ENCODE results near the gene SLC48A1. TPM values are rescaled to one million over a fixed set of nuclear protein-coding genes. Genes with fewer than 3 reads are reported as not detected.

Gene SLC48A1
- total RNA-seq, 1 donor from 2014 or later, result 5.8 TPM

- intact Hi-C loops (cut with micrococcal nuclease), result loop anchor here (2.0 to 5.0 kb wide), 2 partner anchors 21 to 204 kb away; partner anchors contain the start of gene TMEM106C
Measured at GRCh38 chr12:47757840-47758583, 15.0 kb upstream of the SLC48A1 start.

GRCh38 chr12:47758584-47758833 lies 14.5 kb upstream of the SLC48A1 start:
- intact Hi-C loops (cut with micrococcal nuclease), result loop anchor here (2.0 to 5.0 kb wide), 2 partner anchors 20 to 204 kb away; partner anchors contain the start of gene TMEM106C

- intact Hi-C loops (cut with micrococcal nuclease), result loop anchor here (2.0 to 5.0 kb wide), 2 partner anchors 20 to 203 kb away; partner anchors contain the start of gene TMEM106C
Measured at GRCh38 chr12:47758834-47759690, 14.0 kb upstream of the SLC48A1 start, which contains the start of gene RAPGEF3. TSS of gene RAPGEF3 (minus strand) at chr12:47758880. CDS start at chr12:47758556, 324 bp downstream.

DNA sequence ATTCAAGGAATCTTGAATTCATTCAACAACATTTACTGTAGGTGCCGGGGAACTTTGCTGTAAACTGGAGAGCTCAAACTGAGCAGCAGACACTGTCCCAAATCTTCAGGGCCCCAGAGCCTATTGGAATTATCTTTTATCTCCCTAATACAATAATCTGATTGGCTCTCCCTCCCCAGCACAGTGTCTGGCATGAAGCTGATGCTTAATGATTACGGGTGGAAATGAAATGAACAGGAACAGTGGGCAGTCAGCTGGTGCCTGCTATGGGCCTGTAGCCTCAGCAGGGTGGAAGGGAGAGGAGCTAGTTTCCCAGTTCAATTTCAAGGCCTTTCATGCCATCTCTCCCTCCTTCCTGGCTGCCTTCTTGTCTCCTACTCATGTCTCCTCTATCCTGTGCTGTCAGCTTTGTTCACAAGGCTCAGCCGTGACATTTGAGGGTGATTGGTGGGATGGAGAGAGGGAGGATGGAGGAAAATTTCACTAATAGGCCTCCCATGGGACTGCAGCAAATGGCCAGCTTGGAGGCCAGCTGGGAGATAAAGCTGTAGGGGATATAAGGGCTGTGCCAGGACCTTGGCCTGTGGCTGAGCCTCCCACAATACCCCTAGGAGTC lies 10.1 kb upstream of the SLC48A1 start:
- intact Hi-C loops (cut with micrococcal nuclease), result no loop called here

- intact Hi-C loops (cut with micrococcal nuclease), result no loop called here
Measured at GRCh38 chr12:47763481-47764346, 9.3 kb upstream of the SLC48A1 start.

DNA sequence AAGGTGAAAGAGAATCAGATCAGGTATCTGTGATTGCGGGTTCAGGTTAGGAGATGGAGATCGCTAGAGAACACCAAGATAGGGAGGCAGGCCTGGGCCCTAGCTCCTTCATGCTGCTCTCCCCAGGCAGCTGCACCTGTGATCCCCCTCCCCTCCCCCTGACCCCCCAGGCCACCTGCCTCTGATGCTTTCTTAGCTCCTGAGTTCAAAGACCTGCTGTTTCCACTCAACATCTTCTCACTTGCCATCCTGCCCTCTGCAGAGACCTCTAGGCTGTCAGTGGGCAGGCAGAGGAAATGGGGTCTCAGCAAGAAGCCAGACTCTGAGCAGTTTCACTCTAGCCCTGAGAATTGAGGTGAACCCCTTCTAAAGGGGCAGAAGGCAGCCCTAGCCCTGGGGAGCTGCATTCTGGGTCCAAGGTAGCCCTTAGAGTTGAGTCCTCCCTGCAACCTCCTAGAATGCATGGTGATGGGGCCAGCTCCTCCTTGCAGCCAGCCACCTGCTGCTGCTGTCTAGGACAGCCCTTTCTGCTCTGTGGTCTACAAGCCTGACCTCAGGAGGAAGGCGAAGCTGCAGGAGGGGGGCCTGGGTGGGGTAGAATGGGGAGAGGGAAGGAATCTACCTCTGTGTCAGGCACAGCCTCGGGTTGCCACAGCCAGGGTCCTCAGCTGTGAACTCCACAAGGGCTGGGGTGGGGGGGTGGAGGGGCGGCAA lies 6.4 kb upstream of the SLC48A1 start:
- intact Hi-C loops (cut with micrococcal nuclease), result loop anchor here (1.0 to 5.0 kb wide), 3 partner anchors 24 to 114 kb away; no protein-coding TSS in a partner anchor

DNA sequence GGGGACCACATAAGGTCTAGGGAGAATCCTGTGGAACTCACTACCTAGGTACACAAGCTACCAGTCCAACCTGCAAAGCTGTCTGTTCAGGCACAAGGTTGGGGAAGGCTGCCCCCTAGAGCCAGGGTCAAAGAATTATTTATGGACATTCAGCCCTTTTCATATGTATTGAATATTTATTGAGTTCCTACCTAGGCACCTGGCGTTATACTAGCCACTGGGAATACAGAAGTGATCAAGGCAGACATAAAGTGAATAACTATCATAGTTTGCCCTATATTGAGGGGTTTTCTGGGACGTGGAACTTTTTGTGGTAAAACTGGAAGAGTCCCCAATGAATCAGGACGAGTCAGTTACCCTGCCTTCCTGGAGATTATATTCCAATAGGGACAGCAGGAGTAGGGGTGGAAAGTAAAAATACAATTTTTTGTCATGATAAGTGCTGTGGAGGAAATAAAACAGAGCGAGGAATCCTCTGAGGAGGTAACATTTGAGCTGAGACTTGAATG lies 5.8 kb upstream of the SLC48A1 start:
- intact Hi-C loops (cut with micrococcal nuclease), result loop anchor here (1.0 to 5.0 kb wide), 3 partner anchors 25 to 115 kb away; no protein-coding TSS in a partner anchor

DNA sequence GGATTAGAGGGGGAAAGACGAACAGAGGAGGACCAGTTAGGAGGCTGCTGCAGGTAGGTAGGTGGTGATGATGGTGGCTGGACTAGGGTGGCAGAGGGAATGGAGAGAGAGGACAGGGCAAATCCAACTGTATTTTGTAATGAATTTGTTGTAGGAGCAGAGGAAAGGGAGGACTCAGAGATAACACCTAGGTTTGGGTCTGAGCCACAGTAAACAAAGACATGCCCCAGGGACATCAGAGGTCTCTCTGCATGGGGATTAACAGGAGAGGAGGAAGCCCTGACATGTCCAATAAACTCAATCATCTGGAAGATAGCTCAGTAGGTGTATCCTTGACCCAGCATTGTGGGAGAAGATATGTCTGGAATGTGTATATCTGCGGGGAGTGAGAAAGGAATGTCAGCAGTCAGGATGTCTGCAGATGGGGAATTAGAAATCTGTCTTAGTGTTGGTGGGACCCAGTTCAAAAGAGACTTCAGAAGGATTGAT lies 4.7 kb upstream of the SLC48A1 start:
- intact Hi-C loops (cut with micrococcal nuclease), result loop anchor here (5.0 kb wide), 1 partner anchor 116 kb away; no protein-coding TSS in a partner anchor

GRCh38 chr12:47769234-47770085 lies 3.6 kb upstream of the SLC48A1 start:
- intact Hi-C loops (cut with micrococcal nuclease), result loop anchor here (5.0 kb wide), 1 partner anchor 117 kb away; no protein-coding TSS in a partner anchor

DNA sequence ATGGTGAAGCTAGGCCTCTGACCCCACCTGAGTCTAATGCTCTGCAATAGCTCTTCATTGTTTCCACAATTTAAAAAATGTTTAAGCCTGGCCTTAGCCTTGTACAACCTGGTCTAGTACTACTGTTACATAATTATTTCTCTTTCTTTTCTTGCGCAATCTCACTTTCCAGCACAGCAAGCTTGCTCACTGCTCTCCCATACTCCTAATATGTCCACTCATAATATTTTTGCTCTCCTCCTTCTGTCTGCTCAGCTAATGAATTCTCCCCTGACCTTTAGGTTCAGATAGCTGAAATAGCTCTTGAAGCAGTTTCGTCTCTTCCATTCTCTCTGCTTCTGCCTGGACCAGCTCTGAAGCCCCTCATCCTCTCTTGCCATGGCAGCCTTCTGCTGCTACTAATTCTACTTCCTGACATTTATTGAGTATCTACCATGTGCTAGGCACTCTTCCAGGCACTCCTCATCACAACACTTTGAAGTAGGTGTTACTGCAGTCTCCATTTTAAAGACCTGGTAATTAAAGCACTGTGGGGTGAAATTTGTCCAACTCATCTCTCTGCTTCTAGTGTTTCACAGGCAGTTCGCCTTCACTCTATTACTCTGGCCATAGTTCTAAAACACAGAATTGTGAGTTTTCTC lies 2.8 kb upstream of the SLC48A1 start:
- intact Hi-C loops (cut with micrococcal nuclease), result no loop called here

DNA sequence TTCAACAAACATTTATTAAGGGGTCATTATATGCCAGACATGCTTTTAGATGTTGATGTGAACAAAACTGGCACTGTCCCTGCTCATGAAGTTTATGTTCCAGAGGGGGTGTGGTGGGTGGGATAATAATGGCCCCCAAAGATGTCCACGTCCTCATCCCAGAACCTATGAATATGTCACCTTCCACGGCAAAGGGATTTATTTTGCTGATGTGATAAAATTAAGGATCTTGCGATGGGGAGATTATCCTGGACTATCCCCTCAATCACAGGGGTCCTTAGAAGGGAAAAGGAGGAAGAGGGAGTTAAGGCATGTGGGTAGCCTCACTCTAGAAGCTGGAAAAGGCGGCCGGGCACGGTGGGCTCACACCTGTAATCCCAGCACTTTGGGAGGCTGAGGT lies 1.7 kb upstream of the SLC48A1 start:
- intact Hi-C loops (cut with micrococcal nuclease), result no loop called here

DNA sequence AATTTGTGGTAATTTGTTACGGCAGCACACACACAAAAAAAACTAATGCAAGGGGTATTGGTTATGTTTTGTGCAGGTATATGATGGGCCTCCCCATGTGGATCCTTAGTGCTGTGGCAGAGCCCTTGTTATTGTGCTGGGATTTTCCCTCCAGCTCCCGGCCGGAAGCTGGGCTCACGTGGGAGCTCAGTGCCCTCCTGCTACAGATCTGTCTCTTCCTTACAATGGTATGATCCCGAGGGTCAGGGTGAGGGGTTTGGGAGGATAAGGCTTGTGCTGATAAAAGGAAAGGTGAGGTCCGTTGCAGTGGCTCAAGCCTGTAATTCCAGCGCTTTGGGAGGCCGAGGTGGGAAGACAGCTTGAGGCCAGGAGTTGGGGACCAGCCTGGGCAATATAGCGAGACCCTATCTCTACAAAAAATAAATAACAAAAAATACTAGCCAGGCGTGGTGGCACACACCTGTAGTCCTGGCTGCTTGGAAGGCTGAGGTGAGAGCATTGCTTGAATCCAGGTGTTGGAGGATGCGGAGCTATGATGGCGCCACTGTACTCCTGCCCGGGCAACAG lies 861 bp upstream of the SLC48A1 start:
- intact Hi-C loops (cut with micrococcal nuclease), result loop anchor here (2.0 kb wide), 1 partner anchor 41 kb away; no protein-coding TSS in a partner anchor

- intact Hi-C loops (cut with micrococcal nuclease), result loop anchor here (2.0 kb wide), 1 partner anchor 40 kb away; no protein-coding TSS in a partner anchor
Measured at GRCh38 chr12:47772738-47773061, 338 bp upstream of the SLC48A1 start.

DNA sequence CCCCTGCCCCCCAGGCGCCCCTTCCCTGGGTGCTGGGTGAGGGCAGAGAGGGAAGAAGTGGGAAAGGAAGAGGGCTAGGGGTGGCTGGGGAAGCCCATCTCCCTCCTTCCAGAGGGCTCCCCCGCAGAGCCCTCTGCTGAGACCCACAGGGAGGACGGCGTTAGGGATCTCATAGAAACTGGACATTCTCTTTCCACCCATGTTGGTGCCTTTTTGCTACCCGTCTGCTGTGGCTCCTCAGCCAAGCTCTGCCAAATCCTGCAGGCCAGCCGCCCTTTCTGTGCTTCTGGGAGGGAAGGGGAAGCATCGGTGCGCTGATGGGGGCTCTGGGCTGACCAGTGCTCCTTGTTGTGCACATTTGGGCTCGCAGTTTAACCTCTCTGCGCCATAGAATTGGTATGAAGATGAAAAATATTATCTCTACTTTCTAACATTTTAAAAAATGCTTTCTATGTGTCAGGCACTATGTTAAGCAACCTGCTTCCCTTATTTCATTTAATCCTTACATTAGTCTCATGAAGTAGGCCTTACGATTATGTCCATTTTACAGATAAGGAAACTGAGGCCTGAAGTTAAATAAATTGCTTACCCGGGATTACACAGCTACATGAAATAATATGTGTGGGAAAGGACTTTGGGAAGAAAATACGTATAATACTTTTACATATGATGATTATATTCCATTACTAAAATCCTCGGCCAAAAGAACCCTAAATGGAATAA lies 981 bp downstream of the SLC48A1 start:
- intact Hi-C loops (cut with micrococcal nuclease), result loop anchor here (2.0 kb wide), 2 partner anchors 39 to 67 kb away; partner anchors contain the start of gene RPAP3

GRCh38 chr12:47774663-47775062 lies 1.6 kb downstream of the SLC48A1 start:
- intact Hi-C loops (cut with micrococcal nuclease), result loop anchor here (2.0 kb wide), 1 partner anchor 68 kb away; the partner anchor contains the start of gene RPAP3

DNA sequence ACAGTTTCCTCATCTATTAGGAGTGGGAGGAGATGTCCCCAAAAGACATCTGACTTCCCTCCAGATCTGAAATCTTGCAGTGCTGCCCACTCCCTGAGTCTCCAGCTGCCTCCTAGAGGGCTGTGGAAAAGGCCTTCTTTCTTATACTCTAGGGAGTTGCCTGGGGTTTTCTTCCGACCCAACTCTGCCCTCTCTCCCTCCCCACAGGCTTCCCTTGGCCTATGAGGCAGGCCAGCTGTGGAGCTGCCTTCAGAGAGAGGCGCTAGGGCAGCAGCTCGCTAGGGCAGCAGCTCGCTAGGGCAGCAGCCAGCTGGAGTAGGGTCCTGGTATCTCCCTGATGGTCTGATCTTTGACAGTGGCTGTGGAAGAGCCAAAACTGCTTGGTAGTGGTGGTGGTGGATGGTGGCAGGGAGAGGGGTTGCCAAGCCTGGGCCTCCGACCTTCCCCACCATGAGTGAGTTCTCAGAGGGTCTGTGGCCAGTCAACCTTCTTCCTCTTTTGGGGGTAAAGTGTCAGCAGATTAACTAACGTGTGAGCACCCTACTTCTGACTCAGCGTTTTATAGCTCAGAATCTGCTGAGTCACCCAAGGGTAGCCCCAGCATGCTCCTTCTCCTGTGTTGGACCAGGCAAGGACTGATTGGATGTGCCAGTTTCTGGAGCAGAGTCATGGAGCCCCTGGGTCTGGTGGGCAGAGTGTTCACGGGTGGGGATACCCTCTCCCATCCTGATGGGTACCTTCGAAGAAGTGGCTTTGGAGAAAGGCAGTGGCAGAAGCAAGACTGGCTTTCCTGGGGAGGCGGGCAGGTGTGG lies 2.3 kb downstream of the SLC48A1 start:
- intact Hi-C loops (cut with micrococcal nuclease), result loop anchor here (2.0 kb wide), 1 partner anchor 69 kb away; the partner anchor contains the start of gene RPAP3

Measured in T-helper 2 cell treated with Interferon-gamma antibody and Interleukin-4, amounts not matched to agents 100 ng/mL and 5 ng/mL, for 36 hours (primary cell).